Measurements from ENCODE around the gene SH3D21. TPM values are rescaled to one million over a fixed set of nuclear protein-coding genes. Genes with fewer than 3 reads are reported as not detected.
A peak's percentile ranks its signal among the peaks of the same experiment; 100 is the strongest.

SH3D21 gene
- total and polyA plus RNA-seq, 4 donors = 2.4 to 6.9 (median 4.6) TPM

DNA sequence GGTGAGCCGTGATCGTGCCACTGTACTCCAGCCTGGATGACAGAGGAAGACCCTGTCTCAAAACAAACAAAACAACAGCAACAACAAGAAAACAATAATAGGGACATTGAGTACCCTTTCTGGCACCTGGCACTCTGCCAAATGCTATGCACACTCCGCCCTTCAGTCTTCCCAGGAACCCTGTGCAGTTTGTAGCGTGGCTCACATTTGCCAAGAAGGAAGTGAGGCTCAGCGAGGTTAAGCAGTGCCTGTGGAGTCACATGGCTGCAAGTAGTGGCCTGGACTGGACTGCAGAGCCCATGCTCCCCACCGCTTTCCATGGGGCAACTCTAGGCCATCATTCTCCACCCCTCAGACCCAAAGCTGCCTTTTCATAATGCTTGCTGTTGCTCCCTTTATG is 22.5 kb downstream of the SH3D21 start:
- Histone ChIP-seq H3K4me3 (ENCODE audit: low read length in 2 of 2) (no peak overlapping the region), H3K9me3 (ENCODE audit: control insufficient read depth, low read length) (no peaks in the 10 kb centered on the region), H3K36me3 (ENCODE audit: control insufficient read depth in 1 of 2, insufficient read depth in 2 of 2, low read length in 1 of 2) (no peaks in the 10 kb centered on the region), H3K27ac (ENCODE audit: low read depth in 1 of 2, low read length in 2 of 2) (no peak overlapping the region), H3K4me1 (ENCODE audit: control insufficient read depth in 1 of 2, insufficient read depth in 2 of 2, low read length in 2 of 2) (no peaks in the 10 kb centered on the region), H3K27me3 (ENCODE audit: control insufficient read depth in 1 of 2, insufficient read depth in 2 of 2, low read length in 1 of 2) (no peaks in the 10 kb centered on the region)
- 78 to 79% methylated on average over 6 of the region's 6 CpGs for WGBS, 2 donors
- intact Hi-C loops (cut with DNase I) = loop anchor here in 1 of 2 donors (10.0 kb wide), 1 partner anchor 614 kb away; the partner anchor contains the start of gene C1orf216
- peak in 1 of 2 donors; percentile 76 for DNase-seq
- ATAC-seq (ENCODE audit: low FRiP score) = no peak

DNA sequence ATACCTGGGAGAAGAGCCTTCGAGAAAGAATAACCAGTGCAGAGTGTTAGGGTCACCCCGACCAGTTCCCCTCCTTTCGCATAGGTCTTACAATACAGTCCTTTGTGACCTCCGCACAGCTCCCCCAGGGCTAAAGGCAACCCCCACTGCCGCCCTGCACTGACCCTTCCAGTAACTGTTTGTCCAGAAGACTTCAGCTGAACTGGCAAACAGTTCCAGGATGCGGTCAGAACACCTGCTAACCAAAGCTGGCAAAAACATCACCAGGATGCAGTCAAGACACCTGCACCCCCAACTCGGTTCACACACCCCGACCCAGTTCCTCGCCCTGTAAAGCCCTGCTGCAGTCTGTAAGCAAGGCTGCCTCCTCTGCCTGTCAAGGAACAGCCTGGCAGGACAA is 23.6 kb downstream of the SH3D21 start:
- intact Hi-C loops (cut with DNase I) = loop anchor here in 1 of 2 donors (10.0 kb wide), 1 partner anchor 615 kb away; the partner anchor contains the start of gene C1orf216
- no peaks in the 10 kb centered on the region for H3K36me3 ChIP-seq (ENCODE audit: control insufficient read depth in 1 of 2, insufficient read depth in 2 of 2, low read length in 1 of 2)
- H3K27me3 ChIP-seq (ENCODE audit: control insufficient read depth in 1 of 2, insufficient read depth in 2 of 2, low read length in 1 of 2) = no peaks in the 10 kb centered on the region
- no peaks in the 10 kb centered on the region for H3K4me1 ChIP-seq (ENCODE audit: control insufficient read depth in 1 of 2, insufficient read depth in 2 of 2, low read length in 2 of 2)
- no peak overlapping the region for H3K27ac ChIP-seq (ENCODE audit: low read depth in 1 of 2, low read length in 2 of 2)
- 92% methylated on average over 9 of the region's 9 CpGs for WGBS, 2 donors
- H3K4me3 ChIP-seq (ENCODE audit: low read length in 2 of 2) = no peak overlapping the region
- ATAC-seq (ENCODE audit: low FRiP score) (no peak), DNase-seq (no peak)
- H3K9me3 ChIP-seq (ENCODE audit: control insufficient read depth, low read length) = no peaks in the 10 kb centered on the region

DNA sequence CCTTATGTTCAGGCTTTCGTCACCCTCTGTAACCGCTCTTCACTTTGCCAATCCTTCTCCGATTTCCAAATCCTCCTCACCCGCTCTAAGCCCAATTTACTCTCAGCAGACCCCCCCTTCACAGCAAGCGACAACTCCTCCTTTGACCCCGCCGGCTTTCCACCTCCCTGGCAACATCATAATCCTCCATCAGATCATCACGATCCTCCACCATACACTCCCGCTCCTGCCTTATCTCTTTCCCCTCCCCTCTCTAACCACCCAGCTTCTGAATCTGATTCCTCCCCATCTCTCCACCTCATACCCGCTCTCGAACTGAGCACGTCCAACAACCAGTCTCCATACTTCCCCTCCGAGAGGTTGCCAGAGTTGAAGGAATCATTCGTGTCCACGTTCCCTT is 24.8 kb downstream of the SH3D21 start:
- 92 to 93% methylated on average over 15 of the region's 15 CpGs for WGBS, 2 donors
- Histone ChIP-seq H3K36me3 (ENCODE audit: control insufficient read depth in 1 of 2, insufficient read depth in 2 of 2, low read length in 1 of 2) (no peaks in the 10 kb centered on the region), H3K27me3 (ENCODE audit: control insufficient read depth in 1 of 2, insufficient read depth in 2 of 2, low read length in 1 of 2) (no peaks in the 10 kb centered on the region), H3K4me1 (ENCODE audit: control insufficient read depth in 1 of 2, insufficient read depth in 2 of 2, low read length in 2 of 2) (no peaks in the 10 kb centered on the region), H3K4me3 (ENCODE audit: low read length in 2 of 2) (no peak overlapping the region), H3K9me3 (ENCODE audit: control insufficient read depth, low read length) (no peaks in the 10 kb centered on the region), H3K27ac (ENCODE audit: low read depth in 1 of 2, low read length in 2 of 2) (no peak overlapping the region)
- intact Hi-C loops (cut with DNase I) = no loop called here
- ATAC-seq (ENCODE audit: low FRiP score) (no peak), DNase-seq (no peak)

DNA sequence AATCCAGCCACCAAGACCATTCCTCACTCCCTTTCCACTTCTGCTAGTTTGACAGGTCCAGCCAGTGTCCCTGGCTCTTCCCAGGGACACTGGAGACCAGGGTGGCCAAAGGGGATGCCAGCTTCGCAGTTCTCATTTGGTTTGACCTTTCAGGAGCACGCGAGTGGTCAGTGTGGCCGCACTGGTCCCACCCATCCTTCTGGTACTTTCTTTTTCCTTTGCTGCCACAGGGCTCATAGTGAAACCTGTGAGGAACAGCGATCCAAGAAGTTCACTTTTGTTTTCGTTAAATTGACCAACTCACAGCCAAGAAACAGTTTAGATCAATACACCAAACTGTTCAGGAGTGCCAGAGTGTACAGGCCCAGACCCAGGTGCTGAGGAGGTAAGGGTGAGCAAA is 31.7 kb downstream of the SH3D21 start:
- ATAC-seq (ENCODE audit: low FRiP score) = no peak
- Histone ChIP-seq H3K4me1 (ENCODE audit: control insufficient read depth in 1 of 2, insufficient read depth in 2 of 2, low read length in 2 of 2) (no peaks in the 10 kb centered on the region), H3K9me3 (ENCODE audit: control insufficient read depth, low read length) (no peaks in the 10 kb centered on the region), H3K36me3 (ENCODE audit: control insufficient read depth in 1 of 2, insufficient read depth in 2 of 2, low read length in 1 of 2) (no peaks in the 10 kb centered on the region), H3K27ac (ENCODE audit: low read depth in 1 of 2, low read length in 2 of 2) (no peak overlapping the region), H3K27me3 (ENCODE audit: control insufficient read depth in 1 of 2, insufficient read depth in 2 of 2, low read length in 1 of 2) (no peaks in the 10 kb centered on the region), H3K4me3 (ENCODE audit: low read length in 2 of 2) (no peak overlapping the region)
- intact Hi-C loops (cut with DNase I) = no loop called here
- no peak for DNase-seq
- WGBS, 2 donors = 88% methylated on average over 6 of the region's 6 CpGs

DNA sequence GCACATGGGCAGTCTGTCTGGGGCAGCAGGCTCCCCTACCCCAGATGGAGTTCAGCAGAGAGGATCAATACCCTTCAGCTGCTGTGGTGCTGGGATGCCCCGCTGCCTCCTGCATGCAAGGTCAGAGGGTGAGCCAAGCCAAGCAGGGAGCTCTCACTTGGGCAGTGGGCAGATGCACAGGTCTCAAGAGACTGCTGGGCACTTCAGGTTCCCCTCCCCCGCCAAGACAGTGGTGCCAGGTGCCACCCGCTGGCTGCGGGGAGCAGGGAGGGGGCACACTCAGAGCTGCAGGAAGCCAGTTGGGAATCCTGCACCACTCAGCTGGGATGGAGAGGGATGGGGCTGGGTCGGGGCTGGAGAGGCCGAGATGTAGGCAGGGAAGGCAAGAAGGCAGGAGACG is 33.0 kb downstream of the SH3D21 start:
- Histone ChIP-seq H3K4me3 (ENCODE audit: low read length in 2 of 2) (no peak overlapping the region), H3K4me1 (ENCODE audit: control insufficient read depth in 1 of 2, insufficient read depth in 2 of 2, low read length in 2 of 2) (no peaks in the 10 kb centered on the region), H3K36me3 (ENCODE audit: control insufficient read depth in 1 of 2, insufficient read depth in 2 of 2, low read length in 1 of 2) (no peaks in the 10 kb centered on the region), H3K9me3 (ENCODE audit: control insufficient read depth, low read length) (no peaks in the 10 kb centered on the region), H3K27me3 (ENCODE audit: control insufficient read depth in 1 of 2, insufficient read depth in 2 of 2, low read length in 1 of 2) (no peaks in the 10 kb centered on the region), H3K27ac (ENCODE audit: low read depth in 1 of 2, low read length in 2 of 2) (no peak overlapping the region)
- ATAC-seq (ENCODE audit: low FRiP score) (no peak), DNase-seq (no peak)
- 76 to 81% methylated on average over 7 of the region's 7 CpGs for WGBS, 2 donors
- intact Hi-C loops (cut with DNase I) = no loop called here

DNA sequence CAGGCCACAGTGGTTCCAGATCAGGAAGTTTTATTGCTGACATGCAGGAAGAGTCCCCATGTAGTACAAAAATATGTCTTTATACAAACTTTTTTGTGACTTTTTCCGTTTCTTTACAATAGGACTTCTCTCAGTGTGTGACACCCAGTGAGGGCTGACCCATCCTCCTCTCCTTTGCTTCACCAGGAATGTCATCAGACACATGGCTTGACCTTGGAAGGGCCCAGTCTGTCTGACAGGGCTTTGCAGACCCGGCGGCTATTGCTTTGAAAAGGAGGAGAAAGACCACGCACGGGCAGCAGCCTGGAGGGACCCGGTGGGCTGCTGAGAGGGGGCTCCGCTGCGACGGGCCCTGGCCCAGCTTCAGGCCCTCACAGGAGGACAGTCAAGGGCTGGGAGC is 33.4 kb downstream of the SH3D21 start:
- intact Hi-C loops (cut with DNase I) = no loop called here
- H3K27me3 ChIP-seq (ENCODE audit: control insufficient read depth in 1 of 2, insufficient read depth in 2 of 2, low read length in 1 of 2) = no peaks in the 10 kb centered on the region
- H3K36me3 ChIP-seq (ENCODE audit: control insufficient read depth in 1 of 2, insufficient read depth in 2 of 2, low read length in 1 of 2) = no peaks in the 10 kb centered on the region

GRCh38 chr1:36341626-36342320 is 35.6 kb downstream of the SH3D21 start:
- Histone ChIP-seq H3K27me3 (ENCODE audit: control insufficient read depth in 1 of 2, insufficient read depth in 2 of 2, low read length in 1 of 2) (no peaks in the 10 kb centered on the region), H3K9me3 (ENCODE audit: control insufficient read depth, low read length) (no peaks in the 10 kb centered on the region), H3K4me3 (ENCODE audit: low read length in 2 of 2) (no peak overlapping the region), H3K36me3 (ENCODE audit: control insufficient read depth in 1 of 2, insufficient read depth in 2 of 2, low read length in 1 of 2) (peaks cover 0 to 3% of the 10 kb centered on the region in 2 donors), H3K4me1 (ENCODE audit: control insufficient read depth in 1 of 2, insufficient read depth in 2 of 2, low read length in 2 of 2) (no peaks in the 10 kb centered on the region), H3K27ac (ENCODE audit: low read depth in 1 of 2, low read length in 2 of 2) (no peak overlapping the region)
- ATAC-seq (ENCODE audit: low FRiP score) (no peak), DNase-seq (no peak)
- intact Hi-C loops (cut with DNase I) = loop anchor here (1.0 to 2.0 kb wide), 3 partner anchors 27 to 80 kb away; no protein-coding TSS in a partner anchor
- WGBS, 2 donors = 88 to 92% methylated on average over 34 of the region's 34 CpGs

More for the DNA sequence above, 33.4 kb downstream of the SH3D21 start:
- no peak overlapping the region for H3K27ac ChIP-seq (ENCODE audit: low read depth in 1 of 2, low read length in 2 of 2)
- 78 to 80% methylated on average over 9 of the region's 9 CpGs for WGBS, 2 donors
- no peak for DNase-seq
- H3K9me3 ChIP-seq (ENCODE audit: control insufficient read depth, low read length) = no peaks in the 10 kb centered on the region
- no peaks in the 10 kb centered on the region for H3K4me1 ChIP-seq (ENCODE audit: control insufficient read depth in 1 of 2, insufficient read depth in 2 of 2, low read length in 2 of 2)
- no peak for ATAC-seq (ENCODE audit: low FRiP score)
- no peak overlapping the region for H3K4me3 ChIP-seq (ENCODE audit: low read length in 2 of 2)

GRCh38 chr1:36342426-36343185 is 36.4 kb downstream of the SH3D21 start:
- peaks cover 0 to 3% of the 10 kb centered on the region in 2 donors for H3K36me3 ChIP-seq (ENCODE audit: control insufficient read depth in 1 of 2, insufficient read depth in 2 of 2, low read length in 1 of 2)
- H3K9me3 ChIP-seq (ENCODE audit: control insufficient read depth, low read length) = no peaks in the 10 kb centered on the region
- DNase-seq = peak; percentile 77 to 87
- WGBS, 2 donors = 63 to 66% methylated on average over 10 of the region's 10 CpGs
- no peaks in the 10 kb centered on the region for H3K4me1 ChIP-seq (ENCODE audit: control insufficient read depth in 1 of 2, insufficient read depth in 2 of 2, low read length in 2 of 2)
- intact Hi-C loops (cut with DNase I) = loop anchor here (1.0 to 2.0 kb wide), 3 partner anchors 26 to 79 kb away; no protein-coding TSS in a partner anchor
- H3K4me3 ChIP-seq (ENCODE audit: low read length in 2 of 2) = no peak overlapping the region
- peak overlapping the region in 1 of 2 donors; percentile 91 for H3K27ac ChIP-seq (ENCODE audit: low read depth in 1 of 2, low read length in 2 of 2)
- peak; percentile 80 for ATAC-seq (ENCODE audit: low FRiP score)
- H3K27me3 ChIP-seq (ENCODE audit: control insufficient read depth in 1 of 2, insufficient read depth in 2 of 2, low read length in 1 of 2) = no peaks in the 10 kb centered on the region
